Ovary (tissue), 9 donors: ENCODE results near the gene CHRNA3. TPM values are rescaled to one million over a fixed set of nuclear protein-coding genes. Genes with fewer than 3 reads are reported as not detected.

Source experiments
- DNase-seq, 5 donors: peaks; one replicate each; pipeline ENCODE4 v3.0.0-alpha.2; 2019 to 2020
- H3K27ac ChIP-seq, 2 donors: fragments of 200-600 bp; one replicate each; pipeline versions ENCODE4 v1.5.1 to v1.8.0; 2019 to 2022
- H3K27me3 ChIP-seq: fragments of 200-600 bp; one replicate; pipeline ENCODE4 v1.8.0; 2022
- H3K36me3 ChIP-seq: fragments of 200-600 bp; sonication (generic); one replicate; pipeline ENCODE4 v1.5.1; 2019
- H3K4me1 ChIP-seq: one replicate; pipeline ENCODE4 v1.8.1; 2013; ENCODE audit warnings: mild to moderate bottlenecking, moderate library complexity; ENCODE audit not compliant: insufficient read depth
- H3K4me3 ChIP-seq: fragments of 200-600 bp; sonication (generic); one replicate; pipeline ENCODE4 v1.5.1; 2017
- H3K9me3 ChIP-seq, 2 donors: fragments of 200-600 bp in 1 of 2; sonication (generic) in 1 of 2; one replicate each; pipeline versions ENCODE4 v1.5.1 to v1.8.1; 2013 to 2019; ENCODE audit warnings: mild to moderate bottlenecking in 1 of 2, moderate library complexity in 1 of 2
- EP300 ChIP-seq: sonication (generic); formaldehyde crosslinking; IDR thresholded peaks from one replicate; pipeline ENCODE4 v1.6.1; 2017; ENCODE audit warnings: antibody characterized with exemption
- POLR2A ChIP-seq: fragments of 450-650 bp; IDR thresholded peaks from one replicate; pipeline ENCODE4 v1.6.1; 2017; ENCODE audit warnings: antibody characterized with exemption, mild to moderate bottlenecking, moderate library complexity
- WGBS, 3 donors: extraction: QIAGEN DNeasy Blood & Tissue Kit in 1 of 3; methylation state at CpG; one replicate each; pipeline versions ENCODE4 v1.1.5 to v1.1.7; 2013 to 2017; 5-methylcytosine and 5-hydroxymethylcytosine counted together
- intact Hi-C, 4 donors: fragments of 100-400 bp; cut with DNase I; formaldehyde crosslinking; loops; one replicate each; pipeline versions ENCODE4 v1.11.0 to v1.15.1; 2022 to 2023
- polyA plus RNA-seq, 2 donors: library from polyadenylated mRNA; stranded (reverse); fragments of 200-250 nt in 1 of 2; fragments of 350-450 nt in 1 of 2; fragmentation: Illumina TruSeq in 1 of 2; extraction: RNeasy Lipid Tissue Mini Kit (QIAGEN cat#74804) in 1 of 2; gene quantifications; one replicate each; pipeline ENCODE4 v1.2.3, GENCODE V29; 2013 to 2014
- total RNA-seq, 7 donors: library from RNA; depleted of rRNA in 2 of 7; stranded (reverse); fragments of >200 nt in 2 of 7; fragmentation: NEBNext Ultra II Directional in 3 of 7; extraction: Animal tissue kit (Norgen Biotek cat#: 25700) in 3 of 7; gene quantifications; one replicate each; pipeline versions ENCODE4 v1.1.0 to v1.2.4, GENCODE V29; 2016 to 2023
- TF ChIP-seq, protein P1 (sequence below), 3 donors: fragments of 450-650 bp in 2 of 3; fragments of 200-600 bp in 1 of 3; IDR thresholded peaks; one replicate each; pipeline versions ENCODE4 v1.5.1 to v1.8.0; 2016 to 2022; ENCODE audit warnings: antibody characterized with exemption in 3 of 3, mild to moderate bottlenecking in 1 of 3
- donor health status: DM: no; HTN: no; CAD: no; lungs with moderate emphysema.
- donor health status: DM: no; HTN: no; CAD: no.
- donor health status: Bipolar disorder and iron deficiency.
- donor health status: DM: yes; HTN: yes; CAD: no.
- donor health status: DM: no; HTN: no; CAD: no.
- donor health status: DM: yes; HTN: yes; CAD: no.

Gene CHRNA3
- total and polyA plus RNA-seq, 9 donors: 0.22 to 0.27 TPM; not detected in 7

DNA sequence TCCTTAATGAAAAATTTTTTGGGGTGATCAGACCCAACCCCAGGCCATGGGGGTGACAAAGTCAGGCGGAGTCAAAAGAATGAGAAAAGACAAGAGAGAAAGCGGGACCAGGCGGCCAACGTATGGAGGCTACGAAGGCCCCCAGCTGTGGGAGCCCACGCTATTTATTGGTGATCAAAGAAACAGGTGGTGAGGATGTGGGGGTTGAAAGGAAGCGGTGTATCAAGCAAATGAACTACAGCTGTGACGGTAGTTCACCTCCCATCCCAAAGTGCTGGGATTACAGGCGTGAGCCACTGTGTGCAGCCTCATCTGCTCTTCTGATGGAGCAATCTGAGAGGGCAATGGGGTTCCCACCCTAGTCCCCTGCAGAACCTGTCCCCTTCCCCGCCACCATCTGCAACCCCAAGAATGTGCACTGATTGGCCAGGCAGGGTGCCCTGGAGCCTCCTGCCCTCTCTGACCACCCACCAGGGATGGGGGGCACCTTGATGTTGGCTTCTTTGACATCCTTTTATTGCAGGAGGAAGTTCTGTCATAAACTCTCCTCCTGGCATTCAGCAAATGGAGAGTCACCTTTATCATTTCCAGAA is 1.1 kb upstream of the CHRNA3 start:
- Histone ChIP-seq H3K27me3 (no peaks in the 10 kb centered on the region), H3K36me3 (no peaks in the 10 kb centered on the region), H3K27ac (no peak overlapping the region), H3K4me3 (no peak overlapping the region), H3K9me3 (no peaks in the 10 kb centered on the region), H3K4me1 (peaks cover 2% of the 10 kb centered on the region)
- DNase-seq: no peak
- intact Hi-C loops: loop anchor here in 2 of 4 donors (10.0 kb wide), 2 partner anchors 83 to 563 kb away; no protein-coding TSS in a partner anchor
- TF ChIP-seq EP300: no peak
- WGBS, 3 donors: 75 to 77% (median 75%) methylated on average over 10 of the region's 10 CpGs

DNA sequence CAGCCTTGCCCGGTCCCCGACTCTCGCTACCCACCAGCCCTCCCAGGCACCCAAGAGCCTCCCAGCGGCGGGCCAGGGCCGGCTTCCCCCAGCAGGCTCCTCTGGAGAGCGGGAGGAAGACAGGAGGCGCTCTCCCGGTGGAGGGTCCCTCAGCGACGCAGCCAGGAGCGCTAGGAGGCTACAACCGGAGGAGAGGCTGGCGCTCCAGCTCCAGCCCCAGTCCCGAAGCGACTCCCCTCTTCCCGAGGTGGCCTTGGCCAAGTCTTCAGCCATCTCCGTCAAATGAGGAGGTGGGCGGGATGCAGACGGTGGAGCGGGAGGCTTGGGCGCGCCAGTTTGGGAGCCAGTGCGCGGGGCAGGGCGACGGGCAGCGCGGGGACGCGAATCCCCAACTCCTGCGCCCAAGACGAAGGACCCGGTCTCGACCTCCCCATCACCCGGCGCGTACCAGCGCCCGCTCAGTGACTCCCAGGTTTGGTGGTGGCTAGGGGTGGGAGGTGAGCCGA is 722 bp downstream of the CHRNA3 start:
- Histone ChIP-seq H3K4me1 (peaks cover 2% of the 10 kb centered on the region), H3K9me3 (no peaks in the 10 kb centered on the region), H3K4me3 (peak overlapping the region; percentile 3), H3K36me3 (no peaks in the 10 kb centered on the region), H3K27ac (no peak overlapping the region), H3K27me3 (no peaks in the 10 kb centered on the region)
- TF ChIP-seq, protein P1, sequence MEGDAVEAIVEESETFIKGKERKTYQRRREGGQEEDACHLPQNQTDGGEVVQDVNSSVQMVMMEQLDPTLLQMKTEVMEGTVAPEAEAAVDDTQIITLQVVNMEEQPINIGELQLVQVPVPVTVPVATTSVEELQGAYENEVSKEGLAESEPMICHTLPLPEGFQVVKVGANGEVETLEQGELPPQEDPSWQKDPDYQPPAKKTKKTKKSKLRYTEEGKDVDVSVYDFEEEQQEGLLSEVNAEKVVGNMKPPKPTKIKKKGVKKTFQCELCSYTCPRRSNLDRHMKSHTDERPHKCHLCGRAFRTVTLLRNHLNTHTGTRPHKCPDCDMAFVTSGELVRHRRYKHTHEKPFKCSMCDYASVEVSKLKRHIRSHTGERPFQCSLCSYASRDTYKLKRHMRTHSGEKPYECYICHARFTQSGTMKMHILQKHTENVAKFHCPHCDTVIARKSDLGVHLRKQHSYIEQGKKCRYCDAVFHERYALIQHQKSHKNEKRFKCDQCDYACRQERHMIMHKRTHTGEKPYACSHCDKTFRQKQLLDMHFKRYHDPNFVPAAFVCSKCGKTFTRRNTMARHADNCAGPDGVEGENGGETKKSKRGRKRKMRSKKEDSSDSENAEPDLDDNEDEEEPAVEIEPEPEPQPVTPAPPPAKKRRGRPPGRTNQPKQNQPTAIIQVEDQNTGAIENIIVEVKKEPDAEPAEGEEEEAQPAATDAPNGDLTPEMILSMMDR (IDR thresholded peaks at IDR 0.05): no peak
- TF ChIP-seq POLR2A (no peak), EP300 (no peak)
- DNase-seq: peak in 1 of 5 donors; percentile 8
- intact Hi-C loops: loop anchor here in 2 of 4 donors (10.0 kb wide), 2 partner anchors 85 to 565 kb away; no protein-coding TSS in a partner anchor
- 1 to 4% (median 2%) methylated on average over 6 to 41 of the region's 41 CpGs for WGBS, 3 donors

DNA sequence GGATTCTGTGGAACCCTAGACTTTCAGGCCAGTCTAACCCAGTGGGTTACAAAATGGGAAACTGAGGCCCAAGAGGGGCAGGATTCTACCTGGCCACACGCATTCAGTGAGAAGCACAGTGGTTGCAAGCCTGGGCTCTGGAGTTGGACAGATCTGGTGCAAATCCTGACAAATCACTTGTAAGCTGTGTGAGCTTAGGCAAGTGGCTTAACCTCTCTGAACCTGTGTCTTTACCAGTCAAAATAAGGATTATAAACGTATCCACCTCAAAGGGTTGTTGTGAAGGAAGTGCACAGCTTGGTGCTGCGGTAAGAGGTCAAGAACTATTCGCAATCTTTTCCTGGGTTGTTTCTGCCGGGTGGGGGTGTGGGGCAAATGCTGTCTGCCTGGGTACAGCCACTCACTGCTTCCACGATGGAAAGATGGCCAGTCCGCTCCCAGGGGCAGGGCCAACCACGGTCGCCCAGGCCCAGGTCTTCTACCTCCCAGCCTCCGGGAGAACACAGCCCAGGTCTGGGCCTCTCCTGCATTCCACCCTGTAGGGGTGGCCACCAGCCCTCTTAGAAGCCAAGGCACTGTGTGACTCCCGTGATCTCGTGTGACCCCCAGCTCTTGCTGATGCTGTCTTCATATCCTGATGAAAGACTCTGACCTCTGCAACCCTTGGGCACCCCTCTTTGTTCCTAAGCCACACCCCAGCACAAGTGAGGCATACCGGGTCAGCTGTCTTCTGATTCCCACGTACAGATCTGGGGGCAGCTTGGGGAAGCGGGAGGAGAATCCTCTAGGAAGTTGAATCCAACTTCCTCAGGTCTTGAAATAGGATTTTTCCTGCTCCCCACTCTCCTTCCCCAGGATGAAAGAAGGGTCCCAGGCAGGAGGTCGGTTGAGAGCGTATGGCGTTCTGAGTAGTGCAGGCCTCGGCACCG is 1.5 kb downstream of the CHRNA3 start:
- peak in 1 of 5 donors; percentile 5 for DNase-seq
- no peaks in the 10 kb centered on the region for H3K9me3 ChIP-seq
- no peak overlapping the region for H3K27ac ChIP-seq
- no peak overlapping the region for H3K4me3 ChIP-seq
- 41 to 51% (median 45%) methylated on average over 20 of the region's 20 CpGs for WGBS, 3 donors
- TF ChIP-seq EP300 (no peak), POLR2A (no peak)
- TF ChIP-seq, protein P1 (IDR thresholded peaks at IDR 0.05): no peak
- intact Hi-C loops: loop anchor here in 3 of 4 donors (2.0 to 5.0 kb wide), 5 partner anchors 88 to 568 kb away; no protein-coding TSS in a partner anchor
- peaks cover 2% of the 10 kb centered on the region for H3K4me1 ChIP-seq
- no peaks in the 10 kb centered on the region for H3K36me3 ChIP-seq
- no peaks in the 10 kb centered on the region for H3K27me3 ChIP-seq

DNA sequence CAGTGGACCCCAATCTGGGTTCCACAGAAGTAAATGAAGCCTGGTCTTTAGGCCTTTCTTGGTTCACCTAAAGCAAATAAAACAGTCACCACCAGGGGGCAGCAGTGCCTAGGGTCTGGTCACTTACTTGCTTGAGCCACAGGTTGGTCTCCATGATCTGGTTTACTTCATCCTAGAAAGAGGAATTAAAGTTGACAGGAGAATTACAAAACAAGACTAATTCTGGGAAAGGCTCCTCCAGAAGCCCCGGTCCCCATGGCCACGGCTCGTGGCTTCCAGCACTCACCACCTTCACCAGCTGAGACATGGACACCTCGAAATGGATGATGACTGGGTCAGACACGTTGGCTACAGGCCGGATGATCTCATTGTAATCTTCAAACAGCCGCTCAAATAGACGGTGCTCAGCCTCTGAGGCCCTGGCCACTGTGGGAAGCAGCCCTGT is 2.3 kb downstream of the CHRNA3 start:
- intact Hi-C loops: loop anchor here in 3 of 4 donors (2.0 to 5.0 kb wide), 5 partner anchors 89 to 569 kb away; no protein-coding TSS in a partner anchor
- Histone ChIP-seq H3K27ac (no peak overlapping the region), H3K9me3 (no peaks in the 10 kb centered on the region), H3K4me1 (peaks cover 2% of the 10 kb centered on the region), H3K27me3 (no peaks in the 10 kb centered on the region), H3K36me3 (no peaks in the 10 kb centered on the region), H3K4me3 (no peak overlapping the region)
- TF ChIP-seq, protein P1 (IDR thresholded peaks at IDR 0.05): peak; percentile 54 to 88 (median 86)
- no peak for TF ChIP-seq POLR2A
- peak; percentile 81 to 89 (median 83) for DNase-seq
- 3 to 11% (median 8%) methylated on average over 8 of the region's 8 CpGs for WGBS, 3 donors
